HEK293 (cell line): ENCODE data around the gene PAK6.

Source experiments
- CTCF ChIA-PET: fragments of 350-600 bp; formaldehyde crosslinking; extraction: SDS; loops from one replicate; lab custom pipeline; 2021; ENCODE audit warnings: antibody characterized with exemption; lab: Yijun Ruan, JAX
- POLR2A ChIA-PET: fragments of 300-600 bp; formaldehyde crosslinking; extraction: SDS; loops from one replicate; lab custom pipeline; 2020; ENCODE audit warnings: antibody characterized with exemption, inconsistent platforms; lab: Yijun Ruan, JAX
- H3K27ac ChIP-seq: fragments of 200-500 bp; sonication (Bioruptor generic); 2 replicates; pipeline ENCODE4 v1.5.1; 2014; ENCODE audit warnings: low read depth, low read length, control low read depth, inconsistent platforms; ENCODE audit errors: extremely low read depth
- H3K36me3 ChIP-seq, 2 experiments: fragments of 200-500 bp in 1 of 2; sonication (Bioruptor generic) in 1 of 2; 1 replicate in 1 of 2; 2 replicates in 1 of 2; pipeline ENCODE4 v1.5.1; 2014 to 2017; ENCODE audit warnings: inconsistent platforms in 2 of 2, low read length in 2 of 2; ENCODE audit not compliant: control insufficient read depth in 2 of 2, insufficient read depth in 1 of 2
- H3K4me1 ChIP-seq: fragments of 200-500 bp; sonication (Bioruptor generic); 2 replicates; pipeline ENCODE4 v1.5.1; 2014; ENCODE audit warnings: mild to moderate bottlenecking, low read length, inconsistent platforms; ENCODE audit not compliant: control insufficient read depth, insufficient read depth
- H3K4me3 ChIP-seq: 2 replicates; pipeline ENCODE4 v1.5.1; 2011; ENCODE audit warnings: low read depth, mild to moderate bottlenecking, control low read depth, low read length, moderate library complexity
- H3K9me3 ChIP-seq: fragments of 200-500 bp; sonication (Bioruptor generic); 2 replicates; pipeline ENCODE4 v1.5.1; 2014; ENCODE audit warnings: low read depth, low read length, inconsistent platforms; ENCODE audit not compliant: control insufficient read depth, insufficient read depth
- BCL11B ChIP-seq: fragments of 450-650 bp; formaldehyde crosslinking; IDR thresholded peaks from 2 replicates; pipeline ENCODE4 v1.5.1; 2016; ENCODE audit warnings: low read depth, missing biosample characterization, missing genetic modification characterization
- HOXD13 ChIP-seq: sonication (generic); formaldehyde crosslinking; IDR thresholded peaks from 2 replicates; pipeline ENCODE4 v1.8.0; 2022; ENCODE audit warnings: missing genetic modification reagents, borderline replicate concordance
- KLF16 ChIP-seq: fragments of 450-650 bp; formaldehyde crosslinking; IDR thresholded peaks from 2 replicates; pipeline ENCODE4 v1.5.1; 2017; ENCODE audit warnings: missing biosample characterization, missing genetic modification characterization
- ZBTB21 ChIP-seq: fragments of 450-650 bp; formaldehyde crosslinking; IDR thresholded peaks from 2 replicates; pipeline ENCODE4 v1.5.1; 2017; ENCODE audit warnings: missing biosample characterization, missing genetic modification characterization
- ZBTB7A ChIP-seq: fragments of 450-650 bp; formaldehyde crosslinking; IDR thresholded peaks from 2 replicates; pipeline ENCODE4 v1.5.1; 2016; ENCODE audit warnings: low read depth, missing biosample characterization, missing genetic modification characterization
- ZNF175 ChIP-seq: fragments of 450-650 bp; formaldehyde crosslinking; IDR thresholded peaks from 2 replicates; pipeline ENCODE4 v1.5.1; 2016; ENCODE audit warnings: missing biosample characterization, missing genetic modification characterization
- ZNF341 ChIP-seq: fragments of 450-650 bp; formaldehyde crosslinking; IDR thresholded peaks from 2 replicates; pipeline ENCODE4; 2016; ENCODE audit warnings: low read depth, missing biosample characterization, missing genetic modification characterization
- ZNF366 ChIP-seq: fragments of 450-650 bp; formaldehyde crosslinking; conservative IDR thresholded peaks from 2 replicates; pipeline ENCODE4 v1.5.1; 2016; ENCODE audit warnings: missing biosample characterization, missing genetic modification characterization
- ZNF423 ChIP-seq: fragments of 450-650 bp; formaldehyde crosslinking; IDR thresholded peaks from 2 replicates; pipeline ENCODE4 v1.5.1; 2016; ENCODE audit warnings: missing biosample characterization, missing genetic modification characterization
- ZNF426 ChIP-seq: fragments of 450-650 bp; formaldehyde crosslinking; IDR thresholded peaks from 2 replicates; pipeline ENCODE4 v1.5.1; 2017; ENCODE audit warnings: missing biosample characterization, missing genetic modification characterization, mild to moderate bottlenecking, inconsistent platforms, moderate library complexity
- ZNF433 ChIP-seq: fragments of 450-650 bp; formaldehyde crosslinking; IDR thresholded peaks from 2 replicates; pipeline ENCODE4 v1.5.1; 2016; ENCODE audit warnings: missing biosample characterization, missing genetic modification characterization, low read depth
- ZNF501 ChIP-seq: fragments of 450-650 bp; formaldehyde crosslinking; IDR thresholded peaks from 2 replicates; pipeline ENCODE4 v1.5.1; 2016; ENCODE audit warnings: missing biosample characterization, missing genetic modification characterization
- ZNF510 ChIP-seq: fragments of 450-650 bp; formaldehyde crosslinking; IDR thresholded peaks from 2 replicates; pipeline ENCODE4 v1.5.1; 2018; ENCODE audit warnings: mild to moderate bottlenecking, missing genetic modification characterization, missing biosample characterization; ENCODE audit not compliant: insufficient replicate concordance
- ZNF530 ChIP-seq: fragments of 450-650 bp; formaldehyde crosslinking; IDR thresholded peaks from 2 replicates; pipeline ENCODE4 v1.5.1; 2016; ENCODE audit warnings: low read depth, missing biosample characterization, missing genetic modification characterization
- ZNF548 ChIP-seq: fragments of 450-650 bp; formaldehyde crosslinking; IDR thresholded peaks from 2 replicates; pipeline ENCODE4 v1.5.1; 2016; ENCODE audit warnings: missing biosample characterization, missing genetic modification characterization
- ZNF621 ChIP-seq: fragments of 450-650 bp; formaldehyde crosslinking; IDR thresholded peaks from 2 replicates; pipeline ENCODE4 v1.5.1; 2017; ENCODE audit warnings: missing biosample characterization, missing genetic modification characterization
- ZNF670 ChIP-seq: fragments of 450-650 bp; formaldehyde crosslinking; IDR thresholded peaks from 2 replicates; pipeline ENCODE4 v1.5.1; 2016; ENCODE audit warnings: missing biosample characterization, missing genetic modification characterization, low read depth
- TF ChIP-seq, protein P1 (sequence below): fragments of 450-650 bp; formaldehyde crosslinking; IDR thresholded peaks from 2 replicates; pipeline ENCODE4 v1.5.1; 2017; ENCODE audit warnings: missing biosample characterization, missing genetic modification characterization
- TF ChIP-seq, protein P2 (sequence below): fragments of 450-650 bp; formaldehyde crosslinking; IDR thresholded peaks from 2 replicates; pipeline ENCODE4 v1.5.1; 2016; ENCODE audit warnings: missing biosample characterization, missing genetic modification characterization, borderline replicate concordance
- TF ChIP-seq, protein P3 (sequence below): fragments of 450-650 bp; formaldehyde crosslinking; optimal IDR thresholded peaks from 2 replicates; pipeline ENCODE3; 2016; ENCODE audit warnings: missing biosample characterization, mild to moderate bottlenecking, missing genetic modification characterization
- TF ChIP-seq, protein P4 (sequence below): fragments of 450-650 bp; formaldehyde crosslinking; IDR thresholded peaks from 2 replicates; pipeline ENCODE4 v1.5.1; 2017; ENCODE audit warnings: missing biosample characterization, missing genetic modification characterization
- TF ChIP-seq, protein P5 (sequence below): fragments of 450-650 bp; formaldehyde crosslinking; IDR thresholded peaks from 2 replicates; pipeline ENCODE4 v1.5.1; 2016; ENCODE audit warnings: missing biosample characterization, missing genetic modification characterization

PAK6 gene

DNA sequence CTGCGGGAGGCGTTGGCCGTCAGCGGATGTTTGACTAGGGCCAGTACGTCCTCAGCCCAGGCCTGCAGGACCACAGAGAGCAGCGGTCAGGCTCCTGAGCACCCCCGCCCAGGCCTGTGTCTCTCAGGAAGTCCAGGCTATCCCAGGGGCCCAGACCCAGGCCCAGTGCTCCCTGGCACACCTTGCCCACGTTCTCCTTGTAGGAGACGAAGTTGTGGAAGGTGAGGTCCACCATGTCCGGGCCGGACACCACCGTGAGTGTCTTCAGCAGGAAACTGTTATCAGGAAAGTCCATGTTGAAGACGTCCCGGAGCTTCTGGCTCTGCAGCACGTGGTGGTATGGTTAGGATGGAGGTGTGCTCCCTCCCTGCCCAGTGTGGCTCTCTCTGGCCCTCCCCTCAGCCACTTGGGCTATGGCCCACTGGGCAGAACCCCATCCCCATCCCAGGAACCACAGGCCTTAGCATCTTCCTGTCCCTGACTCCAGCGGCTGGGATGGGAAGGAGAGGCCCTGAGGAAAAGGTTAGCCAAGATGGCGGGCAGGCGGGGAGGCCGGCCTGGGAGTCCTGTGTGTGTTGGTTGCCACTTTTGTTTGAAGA, 63.5 kb downstream of the PAK6 start:
- H3K4me3 ChIP-seq: no peak overlapping the region
- TF ChIP-seq ZNF670 (no peak), ZNF621 (no peak), ZNF175 (tag by site-specific recombination) (no peak), ZBTB7A (tag by site-specific recombination) (no peak), ZNF501 (tag by site-specific recombination) (no peak), HOXD13 (no peak), BCL11B (no peak), ZNF366 (tag by site-specific recombination) (no peak), KLF16 (tag by site-specific recombination) (no peak), ZNF341 (no peak), ZNF530 (tag by site-specific recombination) (no peak), ZNF548 (no peak)
- TF ChIP-seq, protein P1, sequence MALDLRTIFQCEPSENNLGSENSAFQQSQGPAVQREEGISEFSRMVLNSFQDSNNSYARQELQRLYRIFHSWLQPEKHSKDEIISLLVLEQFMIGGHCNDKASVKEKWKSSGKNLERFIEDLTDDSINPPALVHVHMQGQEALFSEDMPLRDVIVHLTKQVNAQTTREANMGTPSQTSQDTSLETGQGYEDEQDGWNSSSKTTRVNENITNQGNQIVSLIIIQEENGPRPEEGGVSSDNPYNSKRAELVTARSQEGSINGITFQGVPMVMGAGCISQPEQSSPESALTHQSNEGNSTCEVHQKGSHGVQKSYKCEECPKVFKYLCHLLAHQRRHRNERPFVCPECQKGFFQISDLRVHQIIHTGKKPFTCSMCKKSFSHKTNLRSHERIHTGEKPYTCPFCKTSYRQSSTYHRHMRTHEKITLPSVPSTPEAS (tag by site-specific recombination): no peak
- TF ChIP-seq, protein P2, sequence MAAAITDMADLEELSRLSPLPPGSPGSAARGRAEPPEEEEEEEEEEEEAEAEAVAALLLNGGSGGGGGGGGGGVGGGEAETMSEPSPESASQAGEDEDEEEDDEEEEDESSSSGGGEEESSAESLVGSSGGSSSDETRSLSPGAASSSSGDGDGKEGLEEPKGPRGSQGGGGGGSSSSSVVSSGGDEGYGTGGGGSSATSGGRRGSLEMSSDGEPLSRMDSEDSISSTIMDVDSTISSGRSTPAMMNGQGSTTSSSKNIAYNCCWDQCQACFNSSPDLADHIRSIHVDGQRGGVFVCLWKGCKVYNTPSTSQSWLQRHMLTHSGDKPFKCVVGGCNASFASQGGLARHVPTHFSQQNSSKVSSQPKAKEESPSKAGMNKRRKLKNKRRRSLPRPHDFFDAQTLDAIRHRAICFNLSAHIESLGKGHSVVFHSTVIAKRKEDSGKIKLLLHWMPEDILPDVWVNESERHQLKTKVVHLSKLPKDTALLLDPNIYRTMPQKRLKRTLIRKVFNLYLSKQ (tag by site-specific recombination): no peak
- TF ChIP-seq, protein P3, sequence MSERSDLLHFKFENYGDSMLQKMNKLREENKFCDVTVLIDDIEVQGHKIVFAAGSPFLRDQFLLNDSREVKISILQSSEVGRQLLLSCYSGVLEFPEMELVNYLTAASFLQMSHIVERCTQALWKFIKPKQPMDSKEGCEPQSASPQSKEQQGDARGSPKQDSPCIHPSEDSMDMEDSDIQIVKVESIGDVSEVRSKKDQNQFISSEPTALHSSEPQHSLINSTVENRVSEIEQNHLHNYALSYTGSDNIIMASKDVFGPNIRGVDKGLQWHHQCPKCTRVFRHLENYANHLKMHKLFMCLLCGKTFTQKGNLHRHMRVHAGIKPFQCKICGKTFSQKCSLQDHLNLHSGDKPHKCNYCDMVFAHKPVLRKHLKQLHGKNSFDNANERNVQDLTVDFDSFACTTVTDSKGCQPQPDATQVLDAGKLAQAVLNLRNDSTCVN (tag by site-specific recombination): no peak
- H3K9me3 ChIP-seq: no peaks in the 10 kb centered on the region
- CTCF ChIA-PET: interaction anchor here (1.1 to 1.8 kb wide), 3 partner anchors 7 to 27 kb away, joined by 4 to 8 read pairs (median 6); no protein-coding TSS in a partner anchor
- H3K36me3 ChIP-seq: no peaks in the 10 kb centered on the region
- H3K4me1 ChIP-seq: no peaks in the 10 kb centered on the region
- POLR2A ChIA-PET: no interaction called here
- no peak overlapping the region for H3K27ac ChIP-seq

DNA sequence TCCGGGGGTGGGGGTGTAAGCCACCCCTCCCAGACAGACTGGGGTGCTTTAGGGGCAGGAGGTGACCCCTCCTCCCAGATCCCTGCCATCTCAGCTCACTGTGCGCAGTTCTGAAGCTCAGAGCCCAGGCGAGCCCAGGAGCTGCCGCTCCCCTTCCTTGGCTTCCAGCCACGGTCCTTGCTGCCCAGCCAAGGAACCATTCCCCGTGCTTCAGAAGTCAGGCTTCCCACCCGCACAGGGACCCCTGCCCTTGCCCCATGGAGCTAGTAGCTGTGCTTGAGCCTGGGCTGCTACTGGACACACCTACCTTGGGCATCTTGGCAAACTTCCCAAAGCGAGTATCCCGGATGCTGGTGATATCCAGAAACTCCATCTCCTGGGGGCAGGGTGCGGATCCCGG, 64.1 kb downstream of the PAK6 start:
- ChIA-PET POLR2A (no interaction called here), CTCF (interaction anchor here (1.1 kb wide), 1 partner anchor 28 kb away, joined by 6 read pairs; no protein-coding TSS in a partner anchor)
- Histone ChIP-seq H3K4me3 (no peak overlapping the region), H3K9me3 (no peaks in the 10 kb centered on the region), H3K4me1 (no peaks in the 10 kb centered on the region), H3K36me3 (no peaks in the 10 kb centered on the region), H3K27ac (no peak overlapping the region)
- no peak for TF ChIP-seq ZNF423 (tag by site-specific recombination)
- no peak for TF ChIP-seq ZBTB21 (tag by site-specific recombination)
- no peak for TF ChIP-seq ZNF426
- no peak for TF ChIP-seq ZNF175 (tag by site-specific recombination)
- no peak for TF ChIP-seq ZNF510 (tag by site-specific recombination)
- TF ChIP-seq ZNF366 (tag by site-specific recombination): no peak
- no peak for TF ChIP-seq ZNF433
- TF ChIP-seq, protein P4, sequence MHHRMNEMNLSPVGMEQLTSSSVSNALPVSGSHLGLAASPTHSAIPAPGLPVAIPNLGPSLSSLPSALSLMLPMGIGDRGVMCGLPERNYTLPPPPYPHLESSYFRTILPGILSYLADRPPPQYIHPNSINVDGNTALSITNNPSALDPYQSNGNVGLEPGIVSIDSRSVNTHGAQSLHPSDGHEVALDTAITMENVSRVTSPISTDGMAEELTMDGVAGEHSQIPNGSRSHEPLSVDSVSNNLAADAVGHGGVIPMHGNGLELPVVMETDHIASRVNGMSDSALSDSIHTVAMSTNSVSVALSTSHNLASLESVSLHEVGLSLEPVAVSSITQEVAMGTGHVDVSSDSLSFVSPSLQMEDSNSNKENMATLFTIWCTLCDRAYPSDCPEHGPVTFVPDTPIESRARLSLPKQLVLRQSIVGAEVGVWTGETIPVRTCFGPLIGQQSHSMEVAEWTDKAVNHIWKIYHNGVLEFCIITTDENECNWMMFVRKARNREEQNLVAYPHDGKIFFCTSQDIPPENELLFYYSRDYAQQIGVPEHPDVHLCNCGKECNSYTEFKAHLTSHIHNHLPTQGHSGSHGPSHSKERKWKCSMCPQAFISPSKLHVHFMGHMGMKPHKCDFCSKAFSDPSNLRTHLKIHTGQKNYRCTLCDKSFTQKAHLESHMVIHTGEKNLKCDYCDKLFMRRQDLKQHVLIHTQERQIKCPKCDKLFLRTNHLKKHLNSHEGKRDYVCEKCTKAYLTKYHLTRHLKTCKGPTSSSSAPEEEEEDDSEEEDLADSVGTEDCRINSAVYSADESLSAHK (tag by site-specific recombination): no peak
- TF ChIP-seq, protein P1 (tag by site-specific recombination): no peak
- TF ChIP-seq, protein P5, sequence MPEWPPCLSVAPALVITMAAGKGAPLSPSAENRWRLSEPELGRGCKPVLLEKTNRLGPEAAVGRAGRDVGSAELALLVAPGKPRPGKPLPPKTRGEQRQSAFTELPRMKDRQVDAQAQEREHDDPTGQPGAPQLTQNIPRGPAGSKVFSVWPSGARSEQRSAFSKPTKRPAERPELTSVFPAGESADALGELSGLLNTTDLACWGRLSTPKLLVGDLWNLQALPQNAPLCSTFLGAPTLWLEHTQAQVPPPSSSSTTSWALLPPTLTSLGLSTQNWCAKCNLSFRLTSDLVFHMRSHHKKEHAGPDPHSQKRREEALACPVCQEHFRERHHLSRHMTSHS: no peak
